Neural progenitor cell (in vitro differentiated cells): ENCODE data around the gene ASTN2. TPM values are rescaled to one million over a fixed set of nuclear protein-coding genes. Genes with fewer than 3 reads are reported as not detected.

Experiments
- DNase-seq: peaks from one replicate; pipeline ENCODE4 v3.0.0-alpha.2; 2016; ENCODE audit warnings: low spot score
- H2AFZ ChIP-seq: fragments of 200-600 bp; sonication (generic); replicated peaks from 2 replicates; pipeline ENCODE4 v1.6.1; 2016; ENCODE audit warnings: antibody characterized with exemption
- H3F3A ChIP-seq: fragments of 200-600 bp; sonication (generic); 2 replicates; pipeline ENCODE4 v1.6.1; 2016; ENCODE audit warnings: antibody characterized with exemption, low read depth
- H3K27ac ChIP-seq: fragments of 200-600 bp; sonication (generic); 2 replicates; pipeline ENCODE4 v1.5.1; 2016; ENCODE audit warnings: mild to moderate bottlenecking
- H3K27me3 ChIP-seq: fragments of 200-600 bp; sonication (generic); 2 replicates; pipeline ENCODE4 v1.6.1; 2016; ENCODE audit warnings: mild to moderate bottlenecking, moderate library complexity
- H3K36me3 ChIP-seq: fragments of 200-600 bp; sonication (generic); 2 replicates; pipeline ENCODE4 v1.5.1; 2016
- H3K4me1 ChIP-seq: fragments of 200-600 bp; sonication (generic); 2 replicates; pipeline ENCODE4 v1.6.1; 2016; ENCODE audit warnings: mixed run types
- H3K4me2 ChIP-seq: fragments of 200-600 bp; sonication (generic); 2 replicates; pipeline ENCODE4 v1.6.1; 2016
- H3K4me3 ChIP-seq: fragments of 200-600 bp; sonication (generic); 2 replicates; pipeline ENCODE4 v1.5.1; 2016
- H3K79me2 ChIP-seq: fragments of 200-600 bp; sonication (generic); 2 replicates; pipeline ENCODE4 v1.6.1; 2016; ENCODE audit warnings: low read depth
- H3K9ac ChIP-seq: fragments of 200-600 bp; sonication (generic); 2 replicates; pipeline ENCODE4 v1.6.1; 2016
- H3K9me3 ChIP-seq: fragments of 200-600 bp; sonication (generic); 2 replicates; pipeline ENCODE4 v1.5.1; 2016; ENCODE audit warnings: low read depth
- H4K20me1 ChIP-seq: fragments of 200-600 bp; sonication (generic); 2 replicates; pipeline ENCODE4 v1.6.1; 2016; ENCODE audit warnings: low read depth
- H3K27ac Mint-ChIP-seq: 3 replicates; pipeline ENCODE4 v1.8.0; 2021; ENCODE audit warnings: mixed read lengths
- H3K27me3 Mint-ChIP-seq: 2 replicates; pipeline ENCODE4 v1.8.0; 2022; ENCODE audit warnings: low read depth, mild to moderate bottlenecking, inconsistent platforms, moderate library complexity, mixed read lengths; ENCODE audit not compliant: insufficient read depth
- H3K36me3 Mint-ChIP-seq: 3 replicates; pipeline ENCODE4 v1.8.0; 2021; ENCODE audit warnings: mixed read lengths
- H3K4me1 Mint-ChIP-seq: 3 replicates; pipeline ENCODE4 v1.8.0; 2021; ENCODE audit warnings: mixed read lengths
- H3K4me3 Mint-ChIP-seq: 3 replicates; pipeline ENCODE4 v1.8.0; 2021; ENCODE audit warnings: mild to moderate bottlenecking, moderate library complexity, mixed read lengths
- H3K9me3 Mint-ChIP-seq: 3 replicates; pipeline ENCODE4 v1.8.0; 2020; ENCODE audit warnings: mixed read lengths
- EZH2 ChIP-seq: fragments of 200-600 bp; sonication (generic); IDR thresholded peaks from 2 replicates; pipeline ENCODE4 v1.6.1; 2017; ENCODE audit warnings: antibody characterized with exemption, mild to moderate bottlenecking, moderate library complexity
- EZH2phosphoT487 ChIP-seq: fragments of 200-600 bp; sonication (generic); IDR thresholded peaks from 2 replicates; pipeline ENCODE4 v1.6.1; 2017; ENCODE audit warnings: antibody characterized with exemption
- total RNA-seq: library from RNA; depleted of rRNA; stranded (reverse); fragments of >200 nt; gene quantifications from 2 replicates; pipeline ENCODE4 v1.2.3, GENCODE V29; 2015; ENCODE audit warnings: low replicate concordance
- TF ChIP-seq, protein P1 (sequence below): fragments of 200-600 bp; sonication (generic); IDR thresholded peaks from 2 replicates; pipeline ENCODE4 v1.5.1; 2017; ENCODE audit warnings: antibody characterized with exemption, mild to moderate bottlenecking

Gene ASTN2
- total RNA-seq, 1 donor from 2014 or later, result 8.0 TPM

DNA sequence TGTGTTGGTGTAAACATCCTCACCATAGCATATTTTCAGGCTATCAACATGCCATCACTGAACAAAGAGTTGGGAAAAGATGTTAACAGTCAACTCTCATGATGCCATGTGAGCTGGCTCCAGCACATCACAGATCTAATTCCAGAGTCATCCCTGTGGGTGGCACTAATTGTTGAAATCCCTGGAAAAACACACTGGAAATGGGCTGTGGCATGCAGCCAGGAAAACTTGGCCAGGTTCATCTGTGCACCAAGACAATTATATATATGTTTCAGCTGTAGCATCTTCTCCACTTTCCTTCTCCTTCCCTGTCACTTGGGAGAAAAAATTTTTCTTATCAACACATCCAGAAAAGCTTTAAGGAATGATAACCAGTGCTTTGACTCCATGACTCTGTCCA, 414.0 kb downstream of the ASTN2 start:
- H3K4me2 ChIP-seq, result no peak overlapping the region
- H3K4me1 Mint-ChIP-seq, result peaks cover 5% of the 10 kb centered on the region
- no peak overlapping the region for H3K27ac ChIP-seq
- no peaks in the 10 kb centered on the region for H3K36me3 ChIP-seq
- H3K4me3 ChIP-seq, result no peak overlapping the region
- no peaks in the 10 kb centered on the region for H3K9me3 ChIP-seq
- H3K9ac ChIP-seq, result no peak overlapping the region
- no peaks in the 10 kb centered on the region for H3K36me3 Mint-ChIP-seq
- H2AFZ ChIP-seq, result no peak overlapping the region
- TF ChIP-seq EZH2 (no peak), EZH2phosphoT487 (no peak)
- TF ChIP-seq, protein P1, sequence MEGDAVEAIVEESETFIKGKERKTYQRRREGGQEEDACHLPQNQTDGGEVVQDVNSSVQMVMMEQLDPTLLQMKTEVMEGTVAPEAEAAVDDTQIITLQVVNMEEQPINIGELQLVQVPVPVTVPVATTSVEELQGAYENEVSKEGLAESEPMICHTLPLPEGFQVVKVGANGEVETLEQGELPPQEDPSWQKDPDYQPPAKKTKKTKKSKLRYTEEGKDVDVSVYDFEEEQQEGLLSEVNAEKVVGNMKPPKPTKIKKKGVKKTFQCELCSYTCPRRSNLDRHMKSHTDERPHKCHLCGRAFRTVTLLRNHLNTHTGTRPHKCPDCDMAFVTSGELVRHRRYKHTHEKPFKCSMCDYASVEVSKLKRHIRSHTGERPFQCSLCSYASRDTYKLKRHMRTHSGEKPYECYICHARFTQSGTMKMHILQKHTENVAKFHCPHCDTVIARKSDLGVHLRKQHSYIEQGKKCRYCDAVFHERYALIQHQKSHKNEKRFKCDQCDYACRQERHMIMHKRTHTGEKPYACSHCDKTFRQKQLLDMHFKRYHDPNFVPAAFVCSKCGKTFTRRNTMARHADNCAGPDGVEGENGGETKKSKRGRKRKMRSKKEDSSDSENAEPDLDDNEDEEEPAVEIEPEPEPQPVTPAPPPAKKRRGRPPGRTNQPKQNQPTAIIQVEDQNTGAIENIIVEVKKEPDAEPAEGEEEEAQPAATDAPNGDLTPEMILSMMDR, result no peak
- H3K4me1 ChIP-seq, result no peaks in the 10 kb centered on the region
- no peaks in the 10 kb centered on the region for H3F3A ChIP-seq
- H3K27me3 ChIP-seq, result no peaks in the 10 kb centered on the region
- DNase-seq, result no peak
- no peak overlapping the region for H3K4me3 Mint-ChIP-seq
- H3K79me2 ChIP-seq, result no peaks in the 10 kb centered on the region
- no peak overlapping the region for H3K27ac Mint-ChIP-seq
- no peaks in the 10 kb centered on the region for H3K9me3 Mint-ChIP-seq
- H3K27me3 Mint-ChIP-seq, result no peaks in the 10 kb centered on the region
- H4K20me1 ChIP-seq, result peaks cover 9% of the 10 kb centered on the region

DNA sequence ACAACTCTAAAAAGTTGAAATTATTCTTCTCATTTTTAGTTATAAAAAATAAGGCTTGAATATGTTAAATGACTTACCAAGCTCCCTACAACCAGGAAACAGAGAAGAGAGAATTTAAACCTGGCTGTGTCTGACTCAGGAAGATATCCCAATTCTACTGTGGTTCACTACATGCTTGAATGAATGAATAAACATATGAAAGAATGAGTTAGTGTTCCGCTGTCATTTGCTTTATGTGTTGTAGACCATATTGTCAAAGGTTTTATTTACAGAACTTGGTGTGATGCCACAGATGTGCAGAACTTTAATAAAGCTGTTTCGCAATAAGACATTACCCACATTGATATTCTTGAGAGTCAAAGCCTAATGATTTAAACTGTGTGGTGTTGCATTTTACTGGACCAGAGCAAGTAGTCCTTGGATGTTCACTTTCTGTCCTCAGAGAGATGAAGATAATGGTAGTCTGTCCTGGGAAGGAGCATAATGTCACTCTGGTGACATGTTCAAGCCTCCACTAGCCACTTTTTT, 414.6 kb downstream of the ASTN2 start:
- no peaks in the 10 kb centered on the region for H3F3A ChIP-seq
- no peaks in the 10 kb centered on the region for H3K4me1 ChIP-seq
- no peaks in the 10 kb centered on the region for H3K36me3 ChIP-seq
- no peaks in the 10 kb centered on the region for H3K27me3 ChIP-seq
- H2AFZ ChIP-seq, result no peak overlapping the region
- no peak overlapping the region for H3K9ac ChIP-seq
- no peaks in the 10 kb centered on the region for H3K27me3 Mint-ChIP-seq
- no peaks in the 10 kb centered on the region for H3K9me3 Mint-ChIP-seq
- H3K27ac Mint-ChIP-seq, result no peak overlapping the region
- no peak overlapping the region for H3K4me3 Mint-ChIP-seq
- H3K36me3 Mint-ChIP-seq, result no peaks in the 10 kb centered on the region
- H3K4me3 ChIP-seq, result no peak overlapping the region
- no peaks in the 10 kb centered on the region for H3K79me2 ChIP-seq
- no peak overlapping the region for H3K27ac ChIP-seq
- no peak for DNase-seq
- H3K9me3 ChIP-seq, result no peaks in the 10 kb centered on the region
- no peak for TF ChIP-seq EZH2
- TF ChIP-seq, protein P1, result no peak
- no peak for TF ChIP-seq EZH2phosphoT487
- H4K20me1 ChIP-seq, result peaks cover 9% of the 10 kb centered on the region
- no peak overlapping the region for H3K4me2 ChIP-seq
- peaks cover 5% of the 10 kb centered on the region for H3K4me1 Mint-ChIP-seq

DNA sequence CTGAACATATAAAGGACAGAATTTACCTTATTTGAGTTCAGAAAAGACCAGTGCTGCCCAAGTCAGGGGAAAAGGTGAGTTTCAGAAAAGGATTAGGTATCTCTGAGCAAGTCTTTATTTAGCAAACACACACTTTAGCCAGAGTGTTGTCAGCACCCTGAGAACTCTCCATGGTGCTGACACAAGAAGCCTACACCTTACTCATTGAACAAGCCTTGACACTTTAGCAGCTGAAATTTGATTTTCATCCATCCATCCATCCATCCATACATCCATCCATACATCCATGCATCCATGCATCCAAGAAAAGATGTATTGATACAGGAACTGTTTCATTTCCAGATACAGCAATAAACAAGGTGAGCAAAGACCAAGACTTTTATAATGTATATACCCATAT, 416.6 kb downstream of the ASTN2 start:
- Histone ChIP-seq H3K9me3 (no peaks in the 10 kb centered on the region), H3K27me3 (no peaks in the 10 kb centered on the region), H3K36me3 (no peaks in the 10 kb centered on the region), H3K79me2 (no peaks in the 10 kb centered on the region), H3K4me1 (no peaks in the 10 kb centered on the region), H3K4me3 (no peak overlapping the region), H3K27ac (no peak overlapping the region), H3K9ac (no peak overlapping the region), H4K20me1 (peaks cover 9% of the 10 kb centered on the region), H3K4me2 (no peak overlapping the region), H2AFZ (no peak overlapping the region), H3F3A (no peaks in the 10 kb centered on the region)
- no peak overlapping the region for H3K4me3 Mint-ChIP-seq
- H3K9me3 Mint-ChIP-seq, result no peaks in the 10 kb centered on the region
- TF ChIP-seq EZH2, result no peak
- TF ChIP-seq, protein P1, result no peak
- TF ChIP-seq EZH2phosphoT487, result no peak
- H3K27ac Mint-ChIP-seq, result no peak overlapping the region
- H3K27me3 Mint-ChIP-seq, result no peaks in the 10 kb centered on the region
- DNase-seq, result peak; percentile 77
- peaks cover 5% of the 10 kb centered on the region for H3K4me1 Mint-ChIP-seq
- no peaks in the 10 kb centered on the region for H3K36me3 Mint-ChIP-seq
